GM12892 (cell line): ENCODE measurements around the gene CLIC4.
A peak's percentile ranks its signal among the peaks of the same experiment; 100 is the strongest.
"Not testable (repeated sequence)": the region's sequence is repeated elsewhere in the genome, so short reads cannot be mapped to it uniquely, and the experiment has no call there.

Source experiments
- DNase-seq: peaks from one replicate; pipeline ENCODE4 v3.0.0; 2011; ENCODE audit not compliant: insufficient read length
- FAIRE-seq: peaks from 2 replicates; lab custom pipeline; 2011; peaks lifted over from hg19 to GRCh38; lab: Jason Lieb, UNC
- POLR2A ChIP-seq: IDR thresholded peaks from 2 replicates; pipeline ENCODE4 v1.6.1; 2011; ENCODE audit warnings: low read depth, low read length, control low read depth
- POLR2AphosphoS5 ChIP-seq: IDR thresholded peaks from 2 replicates; pipeline ENCODE4 v1.6.1; 2011; ENCODE audit warnings: low read depth, low read length, control low read depth
- TAF1 ChIP-seq: IDR thresholded peaks from 2 replicates; pipeline ENCODE4 v1.6.1; 2011; ENCODE audit warnings: low read depth, mild to moderate bottlenecking, control low read depth, low read length, borderline replicate concordance

The CLIC4 gene

DNA sequence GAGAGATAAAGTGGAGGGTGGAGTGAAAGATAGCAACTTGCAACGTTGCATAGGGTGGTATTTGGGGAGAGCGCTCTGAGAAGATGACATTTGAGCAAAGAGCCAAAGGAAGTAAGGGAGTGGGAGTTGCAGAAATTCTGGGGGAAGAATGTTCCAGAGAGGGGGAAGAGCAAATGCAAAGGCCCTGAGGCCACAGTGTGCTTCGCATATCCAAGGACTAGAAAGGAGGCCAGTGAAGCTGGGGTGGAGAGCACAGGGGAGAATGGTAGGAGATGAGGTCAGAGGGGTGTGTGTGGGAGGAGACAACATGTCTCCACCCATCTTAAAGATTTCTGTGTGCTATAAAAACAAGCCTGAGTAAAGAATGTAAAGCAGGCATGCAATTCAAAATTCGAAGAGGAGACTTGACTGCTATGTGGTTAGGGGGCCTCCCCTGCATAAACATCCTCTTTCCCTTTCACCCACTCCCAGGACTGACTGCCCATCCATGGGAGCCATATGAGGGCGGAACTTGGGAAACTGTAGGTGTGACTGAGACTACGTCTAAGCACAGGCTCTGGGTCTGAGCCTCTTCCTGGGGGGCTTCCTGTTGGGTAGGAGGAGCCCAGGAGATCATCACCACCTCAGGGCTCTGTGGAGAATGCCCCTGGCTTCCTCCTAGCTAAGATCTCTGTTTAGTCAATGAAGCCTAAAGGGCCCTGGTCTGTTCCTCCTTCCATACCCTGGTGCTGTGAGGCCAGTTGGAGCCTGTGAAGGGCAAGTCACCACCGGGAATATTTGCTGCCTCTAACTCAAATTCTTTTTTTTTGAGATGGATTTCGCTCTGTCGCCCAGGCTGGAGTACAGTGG is 2.9 kb upstream of the CLIC4 start:
- no peak for DNase-seq
- TF ChIP-seq POLR2AphosphoS5 (no peak), POLR2A (no peak), TAF1 (no peak)
- peak; percentile 85 for FAIRE-seq

DNA sequence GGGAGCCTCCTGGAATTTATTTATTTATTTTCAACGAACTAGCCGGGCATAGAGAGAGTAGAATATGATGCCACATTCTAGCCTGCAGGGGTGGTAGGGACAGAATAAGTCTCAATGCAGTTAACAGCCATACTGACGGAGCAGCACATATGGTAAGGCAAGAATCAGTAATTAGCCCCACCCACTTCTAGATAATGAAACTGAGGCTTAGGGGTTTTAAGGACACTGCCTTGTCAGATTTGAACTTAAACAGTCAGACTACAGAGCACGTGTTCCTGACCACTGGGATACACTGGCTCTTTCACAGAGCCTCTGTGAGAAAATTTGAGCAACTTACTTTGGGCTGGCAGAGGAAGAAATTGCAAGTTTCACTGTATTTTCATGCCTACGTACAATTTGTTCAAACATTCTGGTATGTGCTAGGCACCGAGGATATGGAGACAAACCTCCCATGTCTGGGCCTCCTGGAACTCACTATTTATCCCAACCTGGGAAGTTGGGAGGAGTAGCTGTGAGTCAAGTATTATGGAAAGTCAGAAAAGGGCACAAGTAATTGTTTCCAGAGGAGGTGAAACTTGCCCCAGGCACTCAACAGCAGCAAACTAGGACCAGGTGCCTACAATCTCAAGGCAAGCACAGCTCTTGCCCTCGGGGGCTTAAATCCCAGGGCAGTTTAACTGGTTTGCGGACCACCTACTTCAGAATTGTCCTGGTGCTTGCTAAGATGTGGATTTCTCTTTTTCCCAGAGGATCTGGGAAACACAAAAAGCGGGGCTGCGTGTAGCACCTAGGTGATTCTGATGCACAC is 1.6 kb upstream of the CLIC4 start:
- DNase-seq, result no peak
- FAIRE-seq, result peak; percentile 71
- TF ChIP-seq POLR2AphosphoS5 (no peak), POLR2A (no peak), TAF1 (no peak)

DNA sequence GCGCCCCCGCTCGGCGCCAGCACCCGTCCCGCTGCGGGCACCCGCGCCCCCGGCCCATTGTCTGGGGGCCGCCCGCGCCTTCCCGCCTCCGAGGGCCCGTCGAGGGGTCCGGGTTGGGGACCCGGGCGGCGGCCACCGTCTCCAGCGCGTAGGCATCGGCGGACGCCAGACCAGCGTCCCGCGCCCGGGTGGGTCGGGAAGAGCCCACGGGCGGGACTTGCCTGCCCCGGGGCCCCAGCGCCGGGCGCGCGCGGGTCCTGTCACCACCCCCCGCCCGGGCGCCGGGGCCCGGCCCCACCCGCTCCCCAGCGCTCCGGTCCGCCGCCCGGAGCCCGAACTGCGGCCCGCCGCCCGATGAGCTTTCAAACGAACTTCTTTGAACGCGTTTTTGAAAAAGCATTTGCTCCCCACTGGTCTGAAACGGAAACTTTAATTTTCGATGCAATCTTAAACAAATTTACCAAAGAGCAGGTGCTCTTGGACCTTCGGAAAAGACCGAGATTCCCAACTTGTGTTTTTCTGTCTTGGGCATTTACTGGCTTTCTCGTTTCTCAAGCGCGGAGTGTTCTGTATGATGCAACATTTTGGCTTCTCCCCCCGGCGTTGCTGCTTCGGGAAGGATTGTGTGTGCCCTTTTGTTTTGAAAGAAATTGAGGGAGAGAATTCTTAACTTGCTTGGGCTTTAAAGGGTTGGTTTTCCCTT is 615 bp downstream of the CLIC4 start:
- no peak for TF ChIP-seq TAF1
- TF ChIP-seq POLR2A, result no peak
- TF ChIP-seq POLR2AphosphoS5, result no peak
- no peak for FAIRE-seq
- DNase-seq, result no peak

DNA sequence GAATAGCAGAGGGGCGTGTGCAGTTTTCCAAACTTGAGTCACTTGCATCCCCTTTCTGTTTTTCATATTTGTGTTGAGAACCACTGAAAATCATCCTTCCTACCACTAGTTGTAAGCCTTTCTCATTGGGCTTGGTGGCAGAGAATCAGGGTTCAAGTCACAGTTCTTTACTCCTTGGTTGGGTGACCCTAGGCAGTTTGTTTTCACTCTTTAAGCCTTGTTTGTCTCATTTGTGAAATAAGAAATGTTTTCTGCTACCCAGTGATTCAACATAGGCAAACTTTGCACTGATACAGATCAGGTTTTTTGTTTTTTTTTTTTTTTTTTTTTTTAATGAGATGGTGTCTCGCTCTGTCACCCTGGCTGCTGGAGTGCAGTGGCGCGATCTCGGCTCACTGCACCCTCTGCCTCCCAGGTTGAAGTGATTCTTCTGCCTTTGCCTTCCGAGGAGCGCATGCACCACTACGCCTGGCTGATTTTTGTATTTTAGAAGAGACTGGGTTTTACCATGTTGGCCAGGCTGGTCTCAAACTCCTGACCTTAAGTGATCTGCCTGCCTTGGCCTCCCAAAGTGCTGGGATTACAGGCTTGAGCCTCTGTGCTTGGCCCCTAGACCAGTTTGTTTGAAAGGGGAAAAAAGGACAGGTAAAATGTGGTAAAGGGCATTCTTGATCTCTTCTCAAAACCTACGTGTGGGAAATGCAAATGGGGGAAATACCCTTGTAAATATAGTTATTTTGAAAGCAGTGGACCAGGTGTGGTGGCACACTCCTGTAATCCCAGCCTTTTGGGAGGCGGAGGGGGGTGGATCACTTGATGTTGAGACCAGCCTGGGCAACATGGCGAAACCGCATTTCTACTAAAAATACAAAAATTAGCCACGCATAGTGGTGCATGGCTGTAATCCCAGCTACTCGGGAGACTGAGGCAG is 3.2 kb downstream of the CLIC4 start:
- DNase-seq (no peak), FAIRE-seq (peak; percentile 87)
- no peak; the same call in 1 of the 2 replicates for TF ChIP-seq POLR2A
- TF ChIP-seq POLR2AphosphoS5, result no peak
- no peak for TF ChIP-seq TAF1

DNA sequence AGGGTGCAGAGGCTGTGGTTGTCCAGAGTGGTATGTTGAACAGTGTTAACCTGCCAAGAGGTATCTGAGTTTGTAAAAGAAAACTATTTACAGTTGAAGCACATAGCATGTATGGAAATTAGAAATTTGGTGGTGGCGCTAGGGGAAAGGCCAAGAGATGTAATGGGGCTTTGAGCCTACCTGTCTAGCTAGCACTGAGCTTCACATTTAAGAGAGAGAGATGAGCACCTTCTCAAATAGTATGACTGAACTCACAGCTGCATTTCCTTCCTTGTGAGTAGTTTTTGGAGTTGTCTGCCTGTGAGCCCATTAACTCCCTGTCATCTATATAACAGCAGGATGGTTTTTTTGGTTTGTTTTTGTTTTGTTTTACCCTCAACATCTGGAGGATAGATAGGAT is 4.0 kb downstream of the CLIC4 start:
- no peak for DNase-seq
- peak; percentile 60 for FAIRE-seq
- TF ChIP-seq POLR2A (no peak), POLR2AphosphoS5 (no peak), TAF1 (no peak)

DNA sequence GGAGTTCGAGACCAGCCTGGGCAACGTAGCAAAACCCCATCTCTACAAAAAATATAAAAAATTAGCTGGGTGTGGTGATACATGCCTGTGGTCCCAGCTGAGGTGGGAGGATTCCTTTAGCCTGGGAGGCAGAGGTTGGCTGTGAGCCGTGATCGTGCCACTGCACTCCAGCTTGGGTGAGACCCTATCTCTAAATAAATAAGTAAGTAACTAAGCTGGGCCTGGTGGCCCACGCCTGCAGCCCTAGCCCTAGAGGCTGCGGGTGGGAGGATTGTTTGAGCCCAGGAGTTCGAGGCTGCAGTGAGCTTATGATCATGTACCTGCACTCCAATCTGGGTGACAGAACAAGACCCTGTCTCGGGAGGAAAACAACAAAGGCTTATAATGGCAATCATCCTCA is 4.6 kb downstream of the CLIC4 start:
- no peak for DNase-seq
- TF ChIP-seq TAF1 (no peak), POLR2A (no peak), POLR2AphosphoS5 (no peak)
- no peak for FAIRE-seq

DNA sequence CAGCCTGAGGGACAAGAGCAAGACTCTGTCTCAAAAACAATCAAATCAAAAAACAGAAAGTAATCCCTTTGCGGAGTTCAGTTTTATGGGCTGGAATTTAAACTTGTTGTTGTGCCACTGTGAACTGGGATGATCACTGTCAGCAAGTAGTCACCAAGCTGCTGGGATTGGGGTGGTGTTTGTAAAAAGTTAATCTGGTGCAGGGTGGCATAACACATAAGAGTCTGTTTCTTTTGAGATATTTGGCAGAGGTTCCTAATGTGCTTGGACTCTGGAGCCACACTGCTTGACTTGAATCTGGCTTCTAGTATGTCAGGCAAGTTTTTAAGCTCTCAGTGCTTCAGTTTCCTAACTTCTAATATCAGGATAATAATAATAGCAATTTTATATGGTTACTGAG is 6.6 kb downstream of the CLIC4 start:
- no peak for FAIRE-seq
- DNase-seq, result no peak
- TF ChIP-seq POLR2A, result no peak
- no peak for TF ChIP-seq TAF1
- TF ChIP-seq POLR2AphosphoS5, result no peak

DNA sequence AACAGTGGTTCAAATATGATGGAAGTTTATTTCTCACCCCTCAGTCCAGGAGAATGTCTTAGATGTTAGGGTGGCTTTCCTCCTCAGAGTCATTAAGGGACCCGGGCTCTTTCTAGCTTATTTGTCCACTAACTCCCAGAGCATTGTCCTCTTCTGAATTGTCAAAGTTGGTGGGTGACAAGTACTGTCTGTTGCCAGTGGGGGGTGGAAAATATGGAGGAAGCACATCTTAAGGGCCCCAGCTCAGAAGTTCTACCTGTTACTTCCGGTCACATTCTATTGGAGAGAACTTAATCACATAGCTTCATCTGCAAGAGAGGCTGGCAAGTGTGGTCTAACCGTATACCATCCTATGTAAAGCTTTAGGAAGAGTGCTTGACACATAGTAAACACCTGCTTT is 7.1 kb downstream of the CLIC4 start:
- DNase-seq (no peak), FAIRE-seq (no peak)
- no peak for TF ChIP-seq POLR2A
- TF ChIP-seq POLR2AphosphoS5, result no peak
- TF ChIP-seq TAF1, result no peak

DNA sequence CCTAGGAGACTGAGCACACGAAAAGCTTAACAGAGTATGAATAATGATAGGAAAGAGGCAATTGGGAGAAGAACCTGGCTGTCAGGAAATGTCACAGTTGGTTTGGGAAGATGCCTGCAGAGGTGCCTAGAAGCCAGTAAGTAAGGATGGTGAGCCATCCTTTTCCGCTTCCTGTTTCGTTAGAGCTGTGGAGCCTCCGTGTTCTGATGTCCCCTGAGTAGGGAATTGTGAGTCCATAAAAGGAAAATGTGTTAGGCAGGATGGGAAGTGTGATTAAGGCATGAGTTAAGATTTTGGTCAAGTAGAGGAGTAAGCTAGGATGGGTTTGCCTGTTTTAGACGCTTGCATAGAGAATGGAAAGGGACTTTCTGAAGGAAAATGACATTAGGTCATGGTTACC is 9.0 kb downstream of the CLIC4 start:
- no peak for FAIRE-seq
- no peak for DNase-seq
- no peak for TF ChIP-seq POLR2A
- TF ChIP-seq TAF1, result no peak

DNA sequence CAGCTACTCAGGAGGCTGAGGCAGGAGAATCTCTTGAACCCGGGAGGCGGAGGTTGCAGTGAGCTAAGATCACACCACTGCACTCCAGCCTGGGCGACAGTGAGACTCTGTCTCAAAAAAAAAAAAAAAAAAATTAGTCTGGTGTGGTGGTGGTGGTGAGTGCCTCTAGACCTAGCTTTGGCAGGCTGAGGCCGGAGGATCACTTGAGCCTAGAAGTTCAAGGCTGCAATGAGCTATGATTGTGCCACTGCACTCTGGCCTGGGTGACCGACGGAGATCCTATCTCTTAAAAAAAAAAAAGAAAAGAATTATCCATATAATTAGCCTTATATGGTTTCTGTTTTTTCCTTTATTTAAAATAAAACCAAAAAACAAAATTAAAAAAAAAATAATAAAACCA is 10.1 kb downstream of the CLIC4 start:
- not testable (repeated sequence) for DNase-seq, FAIRE-seq

DNA sequence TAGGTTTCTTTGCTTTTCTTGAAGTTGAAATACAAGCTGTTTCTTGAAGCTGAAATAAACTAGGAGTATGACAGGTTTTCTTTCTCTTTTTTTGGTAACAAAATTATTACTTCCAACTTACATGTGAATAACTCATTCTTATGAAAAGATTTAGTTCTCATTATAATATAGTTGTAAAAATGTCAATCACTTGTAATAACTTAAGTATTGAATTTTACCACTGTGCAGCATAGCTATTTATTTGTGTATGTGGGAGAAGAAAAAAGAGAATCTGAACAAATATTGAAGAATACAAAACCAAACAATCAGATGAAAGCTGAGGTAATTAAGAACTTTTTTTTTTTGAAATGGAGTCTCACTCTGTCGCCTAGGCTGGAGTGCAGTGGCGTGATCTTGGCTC is 11.1 kb downstream of the CLIC4 start:
- DNase-seq, result no peak
- FAIRE-seq, result no peak
- no peak for TF ChIP-seq POLR2A
- TF ChIP-seq TAF1, result no peak
- no peak for TF ChIP-seq POLR2AphosphoS5
